ENCODE measurements around the gene PPP6R1. TPM values are rescaled to one million over a fixed set of nuclear protein-coding genes. Genes with fewer than 3 reads are reported as not detected.

Gene PPP6R1
- total RNA-seq, 1 donor from 2014 or later, result 71.5 TPM

DNA sequence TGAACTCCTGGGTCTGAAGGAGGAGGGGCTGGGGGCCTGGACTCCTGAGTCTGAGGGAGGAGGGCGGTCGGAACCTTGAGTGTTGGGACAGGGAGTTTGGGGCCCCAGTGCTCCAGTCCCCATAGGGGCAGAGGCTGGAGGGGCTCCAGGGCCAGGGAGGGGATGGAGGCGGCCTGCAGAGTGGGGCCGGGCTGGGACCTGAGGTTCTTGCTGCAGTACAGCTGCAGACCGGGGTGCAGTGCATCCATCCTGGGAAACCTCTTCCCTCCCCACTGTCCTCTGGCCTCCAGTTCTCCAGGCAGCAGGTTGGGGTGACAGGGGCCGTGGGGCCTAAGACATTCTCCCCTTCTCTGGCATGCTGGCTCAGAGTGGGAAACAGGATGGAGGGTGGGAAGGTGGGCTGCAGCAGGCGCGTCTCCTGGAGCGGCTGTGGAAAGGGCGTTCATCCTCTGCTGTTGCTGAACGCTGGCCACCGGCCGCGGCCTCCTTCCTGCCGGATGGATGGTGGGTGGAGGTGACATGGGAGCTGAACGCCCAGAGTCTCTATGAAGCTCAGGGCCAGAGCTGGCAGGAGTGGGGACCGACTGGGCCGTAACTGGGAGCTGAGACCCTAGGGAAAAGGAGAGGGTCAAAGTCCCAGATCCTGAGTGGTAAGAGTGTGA is 26.5 kb upstream of the PPP6R1 start:
- H3K27me3 Mint-ChIP-seq, result no peaks in the 10 kb centered on the region
- H3K27ac Mint-ChIP-seq, result no peak overlapping the region
- peaks cover 13% of the 10 kb centered on the region for H3K4me1 Mint-ChIP-seq (ENCODE audit: unreplicated experiment)
- H3K4me3 Mint-ChIP-seq, result peak overlapping the region; percentile 77
- no peak for TF ChIP-seq CTCF (conservative IDR thresholded peaks at IDR 0.05)
- no peaks in the 10 kb centered on the region for H3K9me3 Mint-ChIP-seq
- no peak for DNase-seq (ENCODE audit: extremely low spot score, unreplicated experiment)
- no peaks in the 10 kb centered on the region for H3K36me3 Mint-ChIP-seq

DNA sequence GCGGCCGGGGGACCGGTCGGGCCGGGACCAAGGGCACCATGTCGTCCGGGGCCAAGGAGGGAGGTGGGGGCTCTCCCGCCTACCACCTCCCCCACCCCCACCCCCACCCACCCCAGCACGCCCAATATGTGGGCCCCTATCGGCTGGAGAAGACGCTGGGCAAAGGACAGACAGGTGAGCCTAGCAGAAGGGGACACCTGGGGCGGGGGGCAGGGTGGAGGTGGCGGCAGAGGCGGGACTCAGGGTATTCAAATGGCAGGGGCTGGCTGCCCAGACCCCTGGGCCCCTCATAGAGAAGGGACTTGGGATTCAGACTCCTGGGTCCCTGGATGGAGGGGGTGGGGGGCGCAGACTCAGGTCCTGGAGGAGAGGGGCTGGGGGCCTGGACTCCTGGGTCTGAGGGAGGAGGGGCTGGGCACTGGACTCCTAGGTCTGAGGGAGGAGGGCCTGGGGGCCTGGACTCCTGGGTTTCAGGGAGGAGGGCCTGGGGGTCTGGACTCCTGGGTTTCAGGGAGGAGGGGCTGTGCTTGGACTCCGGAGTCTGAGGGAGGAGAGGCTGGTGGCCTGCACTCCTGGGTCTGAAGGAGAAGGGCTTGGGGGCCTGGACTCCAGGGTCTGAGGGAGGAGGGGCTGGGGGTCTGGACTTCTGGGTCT is 25.7 kb upstream of the PPP6R1 start:
- Mint-ChIP-seq H3K4me1 (ENCODE audit: unreplicated experiment) (peaks cover 18% of the 10 kb centered on the region), H3K27ac (no peak overlapping the region)

GRCh38 chr19:55283548-55284377 is 24.9 kb upstream of the PPP6R1 start, which contains the start of gene BRSK1:
Gene BRSK1, plus strand, starts transcription at chr19:55283997. Its CDS starts 446 bp downstream, at chr19:55284443.
- Mint-ChIP-seq H3K27ac (peak within 1 kb of the TSS; percentile 54), H3K4me3 (peak within 1 kb of the TSS; percentile 83), H3K9me3 (no peaks in the 10 kb centered on the region), H3K36me3 (peaks cover 4% of the 10 kb centered on the region), H3K4me1 (ENCODE audit: unreplicated experiment) (peaks cover 18% of the 10 kb centered on the region), H3K27me3 (no peaks in the 10 kb centered on the region)
- no peak for DNase-seq (ENCODE audit: extremely low spot score, unreplicated experiment)
- no peak for TF ChIP-seq CTCF (conservative IDR thresholded peaks at IDR 0.05)

More for the DNA sequence above, 25.7 kb upstream of the PPP6R1 start:
- no peak for TF ChIP-seq CTCF (conservative IDR thresholded peaks at IDR 0.05)
- H3K36me3 Mint-ChIP-seq, result peaks cover 4% of the 10 kb centered on the region
- no peaks in the 10 kb centered on the region for H3K27me3 Mint-ChIP-seq
- H3K4me3 Mint-ChIP-seq, result peak overlapping the region; percentile 77
- no peaks in the 10 kb centered on the region for H3K9me3 Mint-ChIP-seq
- DNase-seq (ENCODE audit: extremely low spot score, unreplicated experiment), result no peak

DNA sequence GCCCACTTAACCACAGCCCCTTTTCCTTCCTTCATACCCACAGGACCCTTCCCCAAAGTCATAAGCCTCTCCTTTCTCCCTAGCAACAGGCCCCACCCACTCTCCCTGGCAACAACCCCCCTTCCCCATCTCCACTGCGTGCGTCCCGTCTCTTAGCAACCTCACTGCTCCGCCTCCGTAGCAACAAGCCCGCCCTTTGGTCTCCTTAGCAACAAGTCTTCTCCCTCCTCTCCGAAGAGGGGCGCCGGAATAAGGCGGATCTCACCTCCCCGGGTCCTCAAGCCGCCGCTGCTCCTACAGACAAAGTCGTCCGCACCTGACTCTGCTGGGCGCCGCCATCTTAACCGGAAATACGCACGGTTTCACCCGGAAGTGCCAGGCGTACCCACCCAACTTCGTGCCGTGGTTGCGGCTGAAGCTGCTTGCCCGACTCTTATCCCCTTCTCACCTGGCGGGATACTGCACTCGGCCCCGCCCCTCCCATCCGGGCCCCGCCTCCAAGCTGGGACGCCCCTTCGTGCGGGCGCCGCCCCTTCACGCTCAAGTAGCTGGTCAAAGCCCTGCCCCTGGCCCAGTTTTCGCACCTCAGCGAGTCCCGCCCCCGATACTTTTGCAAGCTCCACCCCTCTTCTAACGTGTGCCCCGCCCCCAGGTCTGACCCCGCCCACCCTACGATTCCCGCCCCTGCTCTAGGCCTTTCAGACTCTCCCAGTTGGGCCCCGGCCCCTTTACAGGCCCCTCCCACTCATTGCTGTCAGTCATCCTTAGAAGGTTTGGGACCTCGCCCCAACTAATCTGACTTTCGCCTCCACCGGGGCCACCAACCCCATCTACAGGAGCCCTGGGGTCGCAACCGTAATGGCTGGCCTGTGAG is 21.2 kb upstream of the PPP6R1 start, which contains the start of gene HSPBP1:
Gene HSPBP1, minus strand, starts transcription at position 341 of the 874 bp plus-strand sequence. CDS start 502 bp downstream, outside the sequence.
- Mint-ChIP-seq H3K9me3 (no peaks in the 10 kb centered on the region), H3K4me1 (ENCODE audit: unreplicated experiment) (peaks cover 25% of the 10 kb centered on the region), H3K4me3 (peak within 1 kb of the TSS; percentile 99), H3K36me3 (peaks cover 7% of the 10 kb centered on the region), H3K27me3 (no peaks in the 10 kb centered on the region), H3K27ac (peak within 1 kb of the TSS; percentile 99)
- no peak for TF ChIP-seq CTCF (conservative IDR thresholded peaks at IDR 0.05)
- DNase-seq (ENCODE audit: extremely low spot score, unreplicated experiment), result peak; percentile 97

- H3K27me3 Mint-ChIP-seq, result no peaks in the 10 kb centered on the region
- no peaks in the 10 kb centered on the region for H3K9me3 Mint-ChIP-seq
- peak overlapping the region; percentile 99 for H3K4me3 Mint-ChIP-seq
- no peak for DNase-seq (ENCODE audit: extremely low spot score, unreplicated experiment)
- peaks cover 25% of the 10 kb centered on the region for H3K4me1 Mint-ChIP-seq (ENCODE audit: unreplicated experiment)
- no peak for TF ChIP-seq CTCF (conservative IDR thresholded peaks at IDR 0.05)
- H3K27ac Mint-ChIP-seq, result peak overlapping the region; percentile 99
- peaks cover 7% of the 10 kb centered on the region for H3K36me3 Mint-ChIP-seq
These were observed 20.5 kb upstream of the PPP6R1 start for GRCh38 chr19:55279340-55279739.
